ENCODE data around the gene CDCA4. TPM values are rescaled to one million over a fixed set of nuclear protein-coding genes. Genes with fewer than 3 reads are reported as not detected.

The CDCA4 gene
- total RNA-seq, 1 donor, result 31.2 TPM

GRCh38 chr14:104965561-104966231 is 55.2 kb downstream of the CDCA4 start:
- H3K27me3 ChIP-seq (ENCODE audit: insufficient read depth, low read length), result peaks cover 3% of the 10 kb centered on the region
- H3K4me1 ChIP-seq (ENCODE audit: insufficient read depth, low read length), result peaks cover 5% of the 10 kb centered on the region
- H3K9me3 ChIP-seq (ENCODE audit: low read depth, low read length), result no peaks in the 10 kb centered on the region
- H3K4me3 ChIP-seq (ENCODE audit: low read length), result no peak overlapping the region

GRCh38 chr14:104964546-104964945 is 56.3 kb downstream of the CDCA4 start:
- H3K4me1 ChIP-seq (ENCODE audit: insufficient read depth, low read length), result peaks cover 5% of the 10 kb centered on the region
- H3K9me3 ChIP-seq (ENCODE audit: low read depth, low read length), result no peaks in the 10 kb centered on the region
- peaks cover 3% of the 10 kb centered on the region for H3K27me3 ChIP-seq (ENCODE audit: insufficient read depth, low read length)
- H3K4me3 ChIP-seq (ENCODE audit: low read length), result no peak overlapping the region

Other genes starting within 250 kb of the CDCA4 start
- gene AKT1, start 225.3 kb downstream of the CDCA4 start, total RNA-seq, result 86.8 TPM
- gene ZBTB42, start 220.0 kb downstream of the CDCA4 start, total RNA-seq, result 2.9 TPM
- 1.0 TPM for gene CEP170B, start 155.8 kb downstream of the CDCA4 start, total RNA-seq
- gene PLD4, start 96.2 kb downstream of the CDCA4 start, total RNA-seq, result 15.3 TPM
- 0.10 TPM for gene AHNAK2, start 42.7 kb downstream of the CDCA4 start, total RNA-seq
- gene CLBA1, start 35.3 kb downstream of the CDCA4 start, total RNA-seq, result 0.94 TPM
- gene GPR132, start 44.3 kb upstream of the CDCA4 start, total RNA-seq, result 98.0 TPM
- 0.42 TPM for gene JAG2, start 147.7 kb upstream of the CDCA4 start, total RNA-seq
- gene NUDT14, start 160.2 kb upstream of the CDCA4 start, total RNA-seq, result 6.3 TPM
- 25.4 TPM for gene BTBD6, start 227.4 kb upstream of the CDCA4 start, total RNA-seq